Small intestine (tissue), 16 donors: ENCODE data around the gene APOBEC2. TPM values are rescaled to one million over a fixed set of nuclear protein-coding genes. Genes with fewer than 3 reads are reported as not detected.
A peak's percentile ranks its signal among the peaks of the same experiment; 100 is the strongest.
"Not testable (repeated sequence)": the region's sequence is repeated elsewhere in the genome, so short reads cannot be mapped to it uniquely, and the experiment has no call there.

Experiments used
- DNase-seq, 2 donors: peaks; one replicate each; pipeline versions ENCODE4 v3.0.0 to v3.0.0-alpha.2; 2013
- FAIRE-seq: peaks from 2 replicates; lab custom pipeline; 2012; peaks lifted over from hg19 to GRCh38; lab: Jason Lieb, UNC
- H3K27ac ChIP-seq, 3 donors: one replicate each; pipeline ENCODE4 v1.5.1; 2013; ENCODE audit warnings: low read length in 2 of 3, mild to moderate bottlenecking in 2 of 3, control low read depth in 1 of 3, inconsistent platforms in 1 of 3, low read depth in 1 of 3, moderate library complexity in 1 of 3
- H3K27me3 ChIP-seq, 3 donors: one replicate each; pipeline ENCODE4 v1.6.1; 2013; ENCODE audit warnings: low read length in 3 of 3, inconsistent platforms in 1 of 3; ENCODE audit not compliant: control insufficient read depth in 3 of 3, insufficient read depth in 3 of 3
- H3K36me3 ChIP-seq, 3 donors: one replicate each; pipeline ENCODE4 v1.6.1; 2013; ENCODE audit warnings: low read length in 3 of 3, inconsistent platforms in 1 of 3, low read depth in 1 of 3, mild to moderate bottlenecking in 1 of 3, moderate library complexity in 1 of 3; ENCODE audit not compliant: control insufficient read depth in 3 of 3, insufficient read depth in 2 of 3
- H3K4me1 ChIP-seq, 3 donors: one replicate each; pipeline ENCODE4 v1.6.1; 2013; ENCODE audit warnings: low read length in 2 of 3, inconsistent platforms in 1 of 3, low read depth in 1 of 3, mild to moderate bottlenecking in 1 of 3, moderate library complexity in 1 of 3; ENCODE audit not compliant: control insufficient read depth in 3 of 3, insufficient read depth in 2 of 3
- H3K4me3 ChIP-seq, 3 donors: one replicate each; pipeline ENCODE4 v1.5.1; 2013; ENCODE audit warnings: low read length in 3 of 3, control low read depth in 1 of 3, inconsistent platforms in 1 of 3, low read depth in 1 of 3, mild to moderate bottlenecking in 1 of 3, moderate library complexity in 1 of 3
- H3K9me3 ChIP-seq, 2 donors: one replicate each; pipeline ENCODE4 v1.6.1; 2013; ENCODE audit warnings: low read depth in 1 of 2, low read length in 1 of 2; ENCODE audit not compliant: control insufficient read depth in 2 of 2, insufficient read depth in 1 of 2
- WGBS, 3 donors: extraction: QIAGEN DNeasy Blood & Tissue Kit; methylation state at CpG; one replicate each; pipeline ENCODE4 v1.1.7; 2013; 5-methylcytosine and 5-hydroxymethylcytosine counted together
- long read RNA-seq, 10 donors: transcript quantifications; one replicate each; lab custom pipeline, GENCODE V29; 2026
- polyA plus RNA-seq, 4 donors: library from polyadenylated mRNA; stranded (reverse) in 3 of 4; unstranded in 1 of 4; fragments of 200-250 nt in 3 of 4; fragments of 120-200 nt in 1 of 4; gene quantifications; one replicate each; pipeline versions ENCODE4 v1.2.1 to v1.2.3, GENCODE V29; 2013
- donor health status: healthy with polysubstance abuse.
- donor health status: control.
- donor health status: control.
- donor health status: Bipolar disorder and iron deficiency.
- donor health status: healthy.

APOBEC2 gene
- polyA plus RNA-seq: 1 to 10 TPM in 3 of 4 donors, under 1 TPM in 1; 0.64 to 5.1 (median 3.7) TPM
- long read RNA-seq, donor 1: 0 reads
- long read RNA-seq, donor 2: 0 reads
- long read RNA-seq, donor 3: 0 reads
- long read RNA-seq, donor 4: 0 reads
- long read RNA-seq, donor 5, partial matches to known transcripts: 0 of 2 reads
- long read RNA-seq, donor 5, other reads (novel, unspliced or antisense): 0 of 2 reads
- long read RNA-seq, donor 6: 0 reads
- long read RNA-seq, donor 7, transcript APOBEC2-201 (3 exons, 1,151 nt): major isoform, 167 of 205 reads
- long read RNA-seq, donor 7, partial matches to known transcripts: 38 of 205 reads
- long read RNA-seq, donor 7, other reads (novel, unspliced or antisense): 0 of 205 reads
- long read RNA-seq, donor 8, partial matches to known transcripts: 0 of 3 reads
- long read RNA-seq, donor 8, other reads (novel, unspliced or antisense): 0 of 3 reads
- long read RNA-seq, donor 9: 0 reads
- long read RNA-seq, donor 10: 0 reads

- H3K4me1 ChIP-seq: peaks cover 0 to 97% (median 4%) of the 10 kb centered on the region in 3 donors
- FAIRE-seq: no peak
- H3K27ac ChIP-seq: peak within 1 kb of the TSS in 1 of 3 donors; percentile 26
- no peaks in the 10 kb centered on the region for H3K9me3 ChIP-seq
- no peaks in the 10 kb centered on the region for H3K27me3 ChIP-seq
- no peak within 1 kb of the TSS for H3K4me3 ChIP-seq
- WGBS, 3 donors: 64 to 78% (median 77%) methylated on average over 5 of the region's 5 CpGs
- H3K36me3 ChIP-seq: peaks cover 0 to 5% (median 0%) of the 10 kb centered on the region in 3 donors
- DNase-seq: no peak
These were observed at the start of gene APOBEC2 for GRCh38 chr6:41053041-41053440. Gene APOBEC2 (plus strand): TSS chr6:41053202. CDS start chr6:41053348, 146 bp downstream.

DNA sequence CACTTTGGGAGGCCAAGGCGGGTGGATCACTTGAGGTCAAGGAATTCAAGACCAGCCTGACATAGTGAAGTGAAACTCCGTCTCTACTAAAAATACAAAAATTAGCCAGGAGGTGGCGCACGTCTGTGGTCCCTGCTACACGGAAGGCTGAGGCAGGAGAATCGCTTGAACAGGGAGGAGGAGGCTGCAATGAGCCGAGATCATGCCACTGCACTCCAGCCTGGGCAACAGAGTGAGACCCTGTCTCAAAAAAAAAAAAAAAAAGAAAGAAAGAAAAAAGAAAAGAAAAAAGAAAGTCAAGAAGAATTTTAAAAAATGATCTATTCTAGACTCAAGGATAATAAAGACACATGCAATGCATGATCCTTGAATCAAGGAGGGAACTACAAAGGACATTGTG is 46.8 kb upstream of the APOBEC2 start:
- not testable (repeated sequence) for H3K27ac ChIP-seq, H3K36me3 ChIP-seq, H3K9me3 ChIP-seq, FAIRE-seq, H3K27me3 ChIP-seq, H3K4me3 ChIP-seq
- WGBS, 3 donors: 4 to 7% (median 6%) methylated on average over 7 of the region's 7 CpGs
- peak; percentile 68 to 82 for DNase-seq
- peaks cover 0 to 10% (median 0%) of the 10 kb centered on the region in 3 donors for H3K4me1 ChIP-seq

- FAIRE-seq, H3K36me3 ChIP-seq, H3K27ac ChIP-seq, DNase-seq, H3K4me3 ChIP-seq, H3K27me3 ChIP-seq, H3K9me3 ChIP-seq: not testable (repeated sequence)
- WGBS, 3 donors: 85 to 97% (median 91%) methylated on average over 4 of the region's 4 CpGs
- peaks cover 0 to 10% (median 0%) of the 10 kb centered on the region in 3 donors for H3K4me1 ChIP-seq
These were observed 46.0 kb upstream of the APOBEC2 start for GRCh38 chr6:41006980-41007379.

DNA sequence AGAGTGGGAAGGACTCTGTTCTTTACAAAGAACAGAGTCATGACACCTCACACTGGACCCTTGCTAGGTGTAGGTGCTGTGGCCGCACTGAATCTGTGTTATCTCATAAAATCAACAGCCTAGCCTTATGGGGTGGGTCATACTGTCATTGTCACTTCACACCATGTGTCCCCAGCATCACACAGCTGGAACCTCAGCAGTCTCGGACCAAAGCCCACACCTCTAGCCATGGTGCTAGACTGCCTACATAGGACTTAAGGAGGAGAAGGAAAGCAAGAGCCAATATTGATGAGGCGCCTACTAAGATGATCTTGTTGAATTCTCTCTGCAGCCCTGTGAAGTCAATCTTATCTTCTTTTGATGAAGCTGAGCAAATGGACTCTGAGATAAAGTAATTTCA is 45.0 kb upstream of the APOBEC2 start:
- Histone ChIP-seq H3K9me3 (no peaks in the 10 kb centered on the region), H3K36me3 (no peaks in the 10 kb centered on the region), H3K27ac (no peak overlapping the region), H3K4me3 (no peak overlapping the region), H3K27me3 (peaks cover 0 to 1% (median 0%) of the 10 kb centered on the region in 3 donors), H3K4me1 (peaks cover 0 to 14% (median 0%) of the 10 kb centered on the region in 3 donors)
- 89 to 96% (median 91%) methylated on average over 3 of the region's 3 CpGs for WGBS, 3 donors
- no peak for DNase-seq
- FAIRE-seq: no peak

DNA sequence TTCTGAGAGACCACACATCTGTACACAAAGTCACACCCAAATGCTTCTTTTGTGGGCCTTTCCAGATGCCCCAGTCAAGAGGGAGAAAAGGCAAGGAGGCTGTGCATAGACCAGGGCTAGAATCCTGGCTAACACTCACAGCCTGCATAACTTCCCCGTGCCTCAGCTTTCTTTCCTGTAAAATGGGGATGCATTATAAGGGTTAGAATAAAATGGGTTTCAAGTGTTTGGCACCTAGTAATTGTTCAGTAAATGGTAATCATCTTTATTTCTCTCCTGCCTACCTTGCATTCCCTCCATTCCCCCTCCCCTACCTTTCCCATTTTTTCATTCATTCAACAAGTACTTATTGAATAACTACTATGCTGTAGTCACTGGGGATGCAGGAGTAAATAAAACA is 43.3 kb upstream of the APOBEC2 start:
- Histone ChIP-seq H3K4me3 (no peak overlapping the region), H3K4me1 (peaks cover 0 to 20% (median 0%) of the 10 kb centered on the region in 3 donors), H3K27me3 (peaks cover 0 to 1% (median 0%) of the 10 kb centered on the region in 3 donors), H3K27ac (no peak overlapping the region), H3K9me3 (no peaks in the 10 kb centered on the region), H3K36me3 (no peaks in the 10 kb centered on the region)
- 88 to 100% (median 88%) methylated on average over 1 of the region's 1 CpG for WGBS, 3 donors
- DNase-seq: no peak
- no peak for FAIRE-seq

DNA sequence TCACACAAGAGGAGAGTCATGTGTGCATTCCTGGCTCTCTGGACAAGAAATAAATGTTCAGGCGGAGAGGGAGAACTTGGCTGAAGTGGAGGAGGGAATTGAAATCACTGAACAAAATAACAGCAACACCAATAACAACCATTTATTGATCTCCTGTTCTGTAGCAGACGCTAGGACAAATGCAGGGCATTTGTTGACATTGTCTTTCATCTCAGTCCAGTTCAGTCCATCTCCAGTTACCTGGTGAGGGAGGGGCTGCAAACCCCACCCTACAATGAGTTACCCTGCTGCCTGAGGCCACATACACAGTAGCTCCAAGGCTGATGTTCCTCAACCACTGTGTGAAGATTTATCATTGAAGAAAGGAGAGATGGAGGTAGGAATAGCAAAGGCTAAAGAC is 41.3 kb upstream of the APOBEC2 start:
- DNase-seq: no peak
- Histone ChIP-seq H3K4me3 (no peak overlapping the region), H3K27me3 (peaks cover 0 to 1% (median 0%) of the 10 kb centered on the region in 3 donors), H3K27ac (no peak overlapping the region), H3K36me3 (no peaks in the 10 kb centered on the region), H3K9me3 (no peaks in the 10 kb centered on the region), H3K4me1 (peaks cover 0 to 20% (median 0%) of the 10 kb centered on the region in 3 donors)
- FAIRE-seq: no peak
- 74 to 78% (median 77%) methylated on average over 2 of the region's 2 CpGs for WGBS, 3 donors

DNA sequence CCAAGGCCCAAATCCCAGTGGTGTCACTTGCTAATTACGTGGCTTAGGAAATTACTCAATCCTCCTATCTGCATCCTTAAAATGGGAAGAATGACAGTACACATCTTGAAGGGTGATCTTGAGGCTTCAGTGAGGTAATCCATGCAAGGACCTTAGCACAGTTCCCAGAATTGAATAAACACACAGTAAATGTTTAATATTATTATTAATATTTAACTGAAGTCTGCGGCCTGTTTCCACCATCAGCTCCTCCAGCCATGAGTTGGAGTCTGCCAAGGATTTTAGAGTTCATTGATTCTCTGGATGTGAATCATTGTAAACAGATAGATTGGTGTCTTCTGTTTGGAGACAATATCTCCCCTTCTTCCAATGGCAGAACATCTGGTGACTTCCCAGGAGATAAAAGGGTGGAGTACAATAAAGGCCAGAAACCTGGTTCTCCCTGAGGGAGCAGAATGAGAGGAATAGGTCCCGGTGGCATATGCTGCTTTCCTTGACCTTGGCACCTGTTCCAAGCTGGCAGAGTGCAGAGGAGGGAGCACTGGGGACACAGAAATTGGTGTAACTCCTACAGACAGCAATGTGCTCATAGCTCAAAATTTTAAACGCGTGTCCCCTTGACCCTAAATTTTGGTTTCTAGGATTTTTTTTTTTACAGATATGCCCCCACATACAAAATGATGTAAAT is 39.4 kb upstream of the APOBEC2 start:
- Histone ChIP-seq H3K9me3 (no peaks in the 10 kb centered on the region), H3K27me3 (no peaks in the 10 kb centered on the region), H3K27ac (no peak overlapping the region), H3K4me3 (no peak overlapping the region), H3K36me3 (no peaks in the 10 kb centered on the region), H3K4me1 (peaks cover 0 to 10% (median 0%) of the 10 kb centered on the region in 3 donors)
- FAIRE-seq (no peak), DNase-seq (peak in 1 of 2 donors; percentile 59)
- WGBS, 3 donors: 45 to 76% (median 52%) methylated on average over 5 of the region's 5 CpGs

DNA sequence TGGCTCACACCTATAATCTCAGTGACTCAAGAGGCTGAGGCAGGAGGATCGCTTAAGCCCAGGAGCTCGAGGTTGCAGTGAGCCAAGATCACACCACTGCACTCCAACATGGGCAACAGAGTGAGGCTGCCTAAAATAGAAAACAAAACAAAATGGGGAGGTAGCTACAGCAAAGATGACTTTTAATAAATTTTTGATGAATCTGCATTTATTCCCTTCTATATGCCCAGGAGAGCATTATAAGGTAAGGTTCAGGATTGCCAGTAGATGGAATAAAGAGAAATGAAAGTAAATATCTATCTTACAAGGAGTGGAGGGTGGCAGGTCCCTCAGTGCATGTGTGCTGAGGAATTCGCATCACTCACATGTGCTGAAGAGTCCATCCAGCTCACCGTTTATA is 38.2 kb upstream of the APOBEC2 start:
- Histone ChIP-seq H3K36me3 (no peaks in the 10 kb centered on the region), H3K27me3 (no peaks in the 10 kb centered on the region), H3K9me3 (no peaks in the 10 kb centered on the region), H3K4me1 (peaks cover 0 to 10% (median 0%) of the 10 kb centered on the region in 3 donors), H3K27ac (no peak overlapping the region), H3K4me3 (no peak overlapping the region)
- 90 to 94% (median 90%) methylated on average over 4 of the region's 4 CpGs for WGBS, 3 donors
- no peak for FAIRE-seq
- DNase-seq: no peak
